ENCODE data around the gene RTN4RL2.

GRCh38 chr11:57500515-57500914, 40.2 kb downstream of the RTN4RL2 start:
- TF ChIP-seq CTCF (IDR thresholded peaks at IDR 0.05) (no peak), POLR2A (IDR thresholded peaks at IDR 0.05) (no peak), EP300 (IDR thresholded peaks at IDR 0.05) (no peak)

All from tibial nerve (tissue), 4 donors.